HG03045 (cell line): Measurements from ENCODE around the gene DYSF.

Source experiments
- ATAC-seq: cut with Tn5 transposase; IDR thresholded peaks from one replicate; pipeline ENCODE4 v1.9.1; 2021; ENCODE audit warnings: mild to moderate bottlenecking, moderate library complexity; ENCODE audit not compliant: unreplicated experiment

DYSF gene

DNA sequence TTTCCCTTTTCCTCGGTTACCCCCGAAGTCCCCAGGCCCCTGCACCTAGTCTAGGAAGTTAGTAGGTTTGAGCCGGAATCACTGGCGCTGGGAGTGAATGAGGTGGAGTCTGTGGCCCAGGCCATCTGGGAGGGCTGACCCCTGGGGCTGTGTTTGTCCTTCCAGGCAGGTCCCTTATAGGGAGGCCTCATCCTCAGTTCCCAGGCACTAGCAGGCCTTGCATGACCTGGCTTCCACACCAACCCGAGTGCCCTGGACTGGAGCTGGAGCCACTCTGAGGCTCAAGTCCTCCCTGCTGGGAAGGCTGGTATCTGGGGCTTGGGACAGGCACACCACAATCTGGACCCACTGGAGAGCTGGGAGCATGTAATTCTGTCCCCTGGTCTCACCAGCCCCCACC lies 111.0 kb downstream of the DYSF start:
- ATAC-seq: no peak

DNA sequence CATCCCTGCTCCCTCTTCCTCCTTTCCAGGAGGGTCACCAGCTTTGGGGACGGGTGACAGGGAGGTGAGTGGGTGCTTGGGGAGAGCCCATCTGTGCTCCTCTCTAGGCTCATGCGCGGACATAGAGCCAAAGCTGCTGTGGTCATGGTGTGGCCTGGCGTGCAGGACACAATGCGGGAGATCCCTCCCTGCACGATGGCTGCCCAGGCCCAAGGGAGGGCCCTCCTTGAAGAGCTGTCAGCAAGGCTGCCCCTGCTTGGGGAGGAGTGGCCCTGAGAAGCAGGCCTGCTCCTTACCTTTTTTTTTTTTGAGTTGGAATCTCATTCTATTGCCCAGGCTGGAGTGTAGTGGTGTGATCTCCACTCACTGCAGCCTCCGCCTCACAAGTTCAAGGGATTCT lies 111.4 kb downstream of the DYSF start:
- ATAC-seq: no peak

- no peak for ATAC-seq
These were observed 113.0 kb downstream of the DYSF start for GRCh38 chr2:71566372-71566771.

DNA sequence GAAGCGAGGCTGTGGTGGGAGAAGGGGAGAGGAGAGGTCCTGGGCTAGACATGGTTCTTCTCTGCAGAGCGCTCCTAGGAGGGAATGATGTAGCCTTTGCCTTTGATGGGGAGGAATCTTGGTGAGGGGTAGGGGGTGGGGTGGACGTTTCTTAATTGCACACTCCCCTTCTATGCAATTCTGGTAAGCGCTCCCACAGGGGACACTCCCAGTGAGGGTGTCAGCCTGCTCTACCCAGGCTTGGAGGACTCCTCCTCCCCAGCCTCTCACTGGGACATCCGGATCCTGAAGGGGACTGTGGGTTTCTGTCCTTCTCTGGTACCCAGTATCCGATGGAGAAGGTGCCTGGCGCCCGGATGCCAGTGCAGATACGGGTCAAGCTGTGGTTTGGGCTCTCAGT lies 114.3 kb downstream of the DYSF start:
- no peak for ATAC-seq

- ATAC-seq: no peak
These were observed 114.7 kb downstream of the DYSF start for GRCh38 chr2:71568103-71568502.

- ATAC-seq: no peak
These were observed 117.2 kb downstream of the DYSF start for GRCh38 chr2:71570511-71570910.

GRCh38 chr2:71570951-71571460 lies 117.6 kb downstream of the DYSF start:
- ATAC-seq: no peak

DNA sequence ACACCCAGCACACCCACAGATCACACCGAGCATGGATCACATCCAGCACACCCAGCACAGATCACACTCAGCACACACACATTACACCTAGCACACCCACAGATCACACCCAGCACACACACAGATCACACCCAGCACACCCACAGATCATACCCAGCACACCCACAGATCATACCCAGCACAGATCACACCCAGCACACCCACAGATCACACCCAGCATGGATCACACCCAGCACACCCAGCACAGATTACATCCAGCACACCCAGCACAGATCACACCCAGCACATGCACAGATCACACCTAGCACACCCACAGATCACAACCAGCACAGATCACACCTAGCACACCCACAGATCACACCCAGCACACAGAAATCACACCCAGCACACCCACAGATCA lies 118.6 kb downstream of the DYSF start:
- no peak for ATAC-seq

DNA sequence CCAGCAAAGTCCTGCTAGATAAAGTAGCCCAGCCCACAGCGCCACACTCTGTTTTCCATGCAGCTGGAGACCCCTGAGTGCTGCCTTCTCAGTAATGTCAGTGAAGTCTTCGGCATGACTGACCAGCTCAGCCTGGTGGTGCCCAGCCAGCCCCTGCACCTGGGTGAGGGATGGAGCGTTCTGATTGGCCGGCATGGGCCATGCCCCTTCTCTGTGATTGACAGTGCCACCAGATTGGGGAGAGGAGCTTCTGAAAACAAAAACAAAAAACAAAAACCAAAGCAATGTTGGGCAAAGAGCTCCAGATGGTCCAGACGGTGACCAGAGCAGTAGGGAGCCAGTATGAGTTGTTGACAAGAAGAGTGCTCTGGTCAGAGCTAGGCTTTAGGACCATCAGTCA lies 122.6 kb downstream of the DYSF start:
- ATAC-seq: no peak

DNA sequence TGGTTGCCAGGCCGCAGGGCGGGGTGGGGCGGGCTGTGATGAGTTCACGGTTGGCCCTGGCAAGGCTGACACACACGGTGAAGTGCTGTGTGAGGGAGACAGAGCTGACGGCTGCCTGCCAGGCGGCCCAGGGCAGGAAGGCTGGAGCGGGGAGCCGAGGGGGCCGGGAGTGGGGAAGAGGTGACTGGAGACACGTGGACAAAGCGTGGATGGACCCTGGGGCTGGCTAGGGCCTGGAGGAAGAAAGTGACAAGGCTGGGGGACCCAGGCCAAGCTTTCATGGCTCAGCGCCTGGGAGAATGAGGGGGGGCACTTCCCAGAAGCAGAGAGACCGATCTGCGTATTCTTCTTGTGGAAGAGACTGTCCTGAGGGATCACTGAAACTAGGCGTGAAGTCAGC lies 123.2 kb downstream of the DYSF start:
- ATAC-seq: no peak

- no peak for ATAC-seq
These were observed 123.8 kb downstream of the DYSF start for GRCh38 chr2:71577209-71577608.

DNA sequence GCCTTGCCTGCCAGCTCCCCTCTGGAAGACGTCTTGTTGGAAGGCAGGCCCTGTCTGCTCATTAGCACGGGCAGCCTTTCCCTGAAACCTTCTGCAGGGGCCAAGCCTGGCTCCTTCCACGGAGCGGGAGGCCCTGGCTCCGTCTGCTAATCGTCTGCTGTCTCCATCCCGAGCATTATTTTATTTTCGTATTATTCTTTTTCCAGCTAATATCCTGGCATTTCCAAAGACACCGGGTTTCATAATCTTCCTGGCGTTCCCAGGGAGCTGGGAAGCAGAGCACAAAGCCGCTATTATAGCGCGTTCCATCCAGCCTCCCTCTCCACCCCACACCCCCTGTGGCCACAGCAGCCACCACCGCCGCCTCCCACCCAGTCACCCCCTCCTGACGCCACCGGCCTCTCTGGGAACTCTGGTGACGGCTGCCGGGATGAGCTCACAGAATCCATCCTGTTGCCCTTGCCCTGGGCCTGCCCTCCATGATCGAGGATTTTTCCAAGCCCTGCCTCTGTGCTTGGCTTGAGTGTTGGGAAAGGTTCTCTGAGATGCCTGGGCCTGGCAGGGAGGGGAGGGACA lies 125.5 kb downstream of the DYSF start:
- ATAC-seq: no peak

- no peak for ATAC-seq
These were observed 127.7 kb downstream of the DYSF start for GRCh38 chr2:71581026-71581425.

- no peak for ATAC-seq
These were observed 130.5 kb downstream of the DYSF start for GRCh38 chr2:71583876-71584275.

GRCh38 chr2:71586471-71586870 lies 133.1 kb downstream of the DYSF start:
- ATAC-seq: no peak

DNA sequence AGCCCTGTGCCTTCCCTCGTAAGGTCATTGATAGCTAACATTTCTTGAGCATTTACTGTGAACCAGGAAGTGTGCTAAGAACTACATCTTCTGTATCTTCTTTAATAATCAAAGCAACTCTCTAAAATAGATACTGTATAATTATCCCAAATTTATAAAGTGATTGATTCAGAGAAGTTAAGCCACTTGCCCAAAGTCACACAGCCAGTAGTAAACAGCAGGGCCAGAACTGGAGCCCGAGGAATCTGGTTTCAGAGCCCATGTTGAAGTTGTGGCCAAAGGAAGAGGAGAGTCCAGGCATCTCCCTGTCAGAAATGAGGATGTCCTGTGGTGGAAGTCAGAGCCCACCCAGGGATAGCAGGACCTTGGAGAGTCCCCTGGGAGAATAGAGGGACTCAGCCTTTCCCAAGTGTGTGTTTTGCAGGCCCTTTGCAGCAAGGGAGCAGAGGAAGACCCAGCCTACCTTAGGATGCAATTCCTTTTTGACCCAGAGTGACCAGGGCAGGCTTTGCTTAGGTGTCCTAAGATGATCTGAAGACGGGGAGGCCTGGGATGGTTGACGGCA lies 134.2 kb downstream of the DYSF start:
- ATAC-seq: no peak

DNA sequence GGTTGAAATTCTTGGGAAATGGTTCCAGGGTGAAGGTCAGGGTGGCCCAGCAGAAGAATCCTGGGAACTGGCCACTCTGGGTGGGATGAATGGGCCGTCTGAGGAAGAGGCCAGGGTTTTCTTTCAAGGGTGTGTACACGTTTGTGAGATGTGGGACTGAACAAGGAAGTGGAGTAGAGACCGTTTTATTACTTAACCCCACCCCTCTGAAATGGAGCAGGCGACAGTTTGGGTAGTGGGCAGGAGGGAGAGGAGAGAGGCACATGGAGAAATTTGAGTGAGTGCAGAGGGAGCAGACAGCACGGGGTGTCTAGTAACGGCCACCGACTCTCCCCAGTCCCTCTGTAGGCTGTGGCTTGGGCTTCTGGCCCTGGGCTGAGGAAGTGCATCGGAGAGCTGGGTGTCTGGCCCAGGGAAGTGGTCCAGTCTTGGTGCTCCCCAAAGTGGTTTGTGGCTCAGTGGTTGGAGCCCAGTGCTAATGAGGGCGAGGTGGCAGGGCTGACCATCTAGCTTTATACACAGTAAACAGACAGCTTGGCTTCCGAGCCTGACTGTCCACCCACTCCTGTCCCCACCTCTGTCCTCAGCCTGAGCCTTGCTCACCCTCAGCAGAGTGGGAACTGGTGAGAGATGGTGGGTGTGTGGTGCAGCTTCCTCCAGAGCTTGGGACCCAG lies 135.3 kb downstream of the DYSF start:
- no peak for ATAC-seq

DNA sequence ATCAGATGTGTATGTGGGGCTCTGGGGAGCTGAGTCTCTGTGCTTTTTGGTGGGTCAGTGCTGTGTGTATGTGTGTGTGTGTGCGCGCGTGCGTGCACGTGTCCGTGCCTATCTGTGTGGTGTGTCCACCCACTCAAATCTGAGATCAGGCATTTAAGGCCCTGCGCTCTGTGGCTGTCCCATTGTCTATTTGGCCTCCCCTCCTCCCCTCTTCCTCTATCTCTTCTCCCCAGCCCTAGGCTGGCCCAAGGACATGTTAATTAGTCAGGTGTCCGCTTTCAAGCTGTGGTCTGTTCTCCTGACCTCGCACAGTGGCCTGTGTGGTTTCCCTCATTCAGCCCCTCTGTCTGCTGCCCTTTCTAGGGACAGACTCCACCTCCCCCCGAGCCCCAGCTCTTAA lies 136.4 kb downstream of the DYSF start:
- ATAC-seq: no peak

DNA sequence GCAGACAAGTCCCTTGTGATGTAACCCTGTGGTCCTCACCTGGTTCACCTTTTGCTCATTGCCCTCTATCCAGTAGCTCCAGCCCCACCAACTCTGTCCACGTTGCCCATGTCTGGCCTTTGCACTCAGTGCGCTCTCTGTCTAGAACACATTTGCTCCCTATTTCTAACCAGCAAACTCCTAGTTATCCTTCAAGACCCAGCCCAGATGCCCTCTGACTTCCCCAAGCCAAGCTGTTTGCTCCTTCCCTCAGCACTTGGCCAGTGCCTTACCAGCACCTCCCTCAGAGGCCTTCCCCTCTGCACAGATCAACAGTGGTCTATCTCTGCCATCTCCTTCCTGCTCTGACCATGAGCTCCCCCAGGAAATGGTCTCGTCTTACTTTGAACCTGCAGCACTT lies 137.7 kb downstream of the DYSF start:
- no peak for ATAC-seq

DNA sequence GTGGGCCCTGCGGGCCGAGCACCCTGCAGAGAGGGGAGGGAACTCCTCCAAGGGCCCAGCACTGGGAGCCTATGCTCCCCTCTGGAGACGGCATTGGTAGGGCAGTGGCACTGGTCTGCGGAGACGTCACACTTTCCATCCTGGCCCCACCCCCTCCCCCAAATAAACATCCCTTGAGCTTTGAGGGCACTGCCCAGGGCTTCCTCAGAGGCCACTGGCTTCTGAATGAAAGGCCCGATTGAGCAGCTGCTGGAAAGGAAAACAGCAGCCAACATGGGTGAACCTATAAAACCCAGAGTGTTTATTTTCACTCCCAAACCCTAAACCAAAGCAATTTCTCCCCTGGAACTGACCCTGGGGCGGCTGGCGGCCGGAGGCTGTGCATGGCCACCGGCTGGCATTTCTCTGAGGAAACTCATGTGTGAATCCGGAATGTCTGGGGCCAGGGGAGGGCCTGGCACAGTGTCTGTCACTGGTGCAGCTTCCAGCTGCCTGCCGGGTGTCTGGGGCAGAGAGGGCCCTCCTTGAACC lies 138.9 kb downstream of the DYSF start:
- no peak for ATAC-seq

- ATAC-seq: no peak
These were observed 142.2 kb downstream of the DYSF start for GRCh38 chr2:71595569-71595968.

- no peak for ATAC-seq
These were observed 142.7 kb downstream of the DYSF start for GRCh38 chr2:71596011-71596410.
